T-helper 2 cell treated with Interferon-gamma antibody and Interleukin-4, amounts not matched to agents 100 ng/mL and 5 ng/mL, for 36 hours (primary cell): Measurements from ENCODE around the gene CLEC18B. TPM values are rescaled to one million over a fixed set of nuclear protein-coding genes. Genes with fewer than 3 reads are reported as not detected.

Source experiments
- intact Hi-C: fragments of 100-400 bp; cut with micrococcal nuclease; formaldehyde crosslinking; loops from one replicate; pipeline ENCODE4 v1.15.1; 2023
- total RNA-seq: library from RNA; stranded (reverse); gene quantifications from 2 replicates; pipeline ENCODE4 v1.2.3, GENCODE V29; 2022

Gene CLEC18B
- total RNA-seq, 1 donor from 2014 or later = 1.5 TPM

GRCh38 chr16:74361646-74362610 lies 59.4 kb downstream of the CLEC18B start:
- intact Hi-C loops = loop anchor here (10.0 kb wide), 1 partner anchor 73 kb away; no protein-coding TSS in a partner anchor

Other genes starting within 250 kb of the CLEC18B start
- 108 and 115 TPM in 2 replicates for gene PSMD7, start 124.7 kb downstream of the CLEC18B start, total RNA-seq
- 1.2 and 1.7 TPM in 2 replicates for gene NPIPB15, start 45.2 kb downstream of the CLEC18B start, total RNA-seq
- gene GLG1, start 185.6 kb upstream of the CLEC18B start, total RNA-seq = 91.5 and 93.7 TPM in 2 replicates
- gene RFWD3, start 245.4 kb upstream of the CLEC18B start, total RNA-seq = 93.9 and 96.9 TPM in 2 replicates